CD4-positive, alpha-beta T cell (primary cell): Measurements from ENCODE around the gene RRP1B. TPM values are rescaled to one million over a fixed set of nuclear protein-coding genes. Genes with fewer than 3 reads are reported as not detected.

Experiments used
- ATAC-seq: fragments of 200-7000 bp; cut with Tn5 transposase; one replicate; pipeline ENCODE4 v1.10.0; 2022; ENCODE audit warnings: mild to moderate bottlenecking; ENCODE audit not compliant: poor library complexity
- CTCF ChIA-PET: fragments of 350-600 bp; sonication (Branson Sonifier 250); formaldehyde crosslinking; loops from one replicate; lab custom pipeline; 2021; ENCODE audit warnings: antibody characterized with exemption, inconsistent platforms; lab: Charles Lee
- POLR2A ChIA-PET: fragments of 350-600 bp; sonication (Branson Sonifier 250); formaldehyde crosslinking; loops from one replicate; lab custom pipeline; 2021; ENCODE audit warnings: antibody characterized with exemption, inconsistent platforms; lab: Charles Lee
- DNase-seq, 14 experiments: peaks; one replicate each; pipeline ENCODE4 v3.0.0-alpha.2; 2013 to 2020; ENCODE audit warnings: mixed read lengths in 2 of 14
- H3K27ac ChIP-seq, 2 donors: one replicate each; pipeline versions ENCODE4 v1.5.1 to v1.7.0; 2013; ENCODE audit warnings: low read length in 2 of 2, low read depth in 1 of 2, mild to moderate bottlenecking in 1 of 2
- H3K27me3 ChIP-seq, 2 experiments: 1 replicate in 1 of 2; 2 replicates in 1 of 2; pipeline versions ENCODE4 v1.6.1 to v1.7.0; 2013; ENCODE audit warnings: low read length in 2 of 2, control low read depth in 1 of 2, mild to moderate bottlenecking in 1 of 2, moderate library complexity in 1 of 2; ENCODE audit not compliant: insufficient read depth in 2 of 2, control insufficient read depth in 1 of 2
- H3K36me3 ChIP-seq: one replicate; pipeline ENCODE4 v1.6.1; 2013; ENCODE audit warnings: low read length, control low read depth; ENCODE audit not compliant: insufficient read depth
- H3K4me1 ChIP-seq: one replicate; pipeline ENCODE4 v1.6.1; 2013; ENCODE audit warnings: low read length, control low read depth; ENCODE audit not compliant: insufficient read depth
- H3K4me3 ChIP-seq: one replicate; pipeline ENCODE4 v1.5.1; 2013; ENCODE audit warnings: mild to moderate bottlenecking, low read length, moderate library complexity
- H3K9me3 ChIP-seq, 2 experiments: 1 replicate in 1 of 2; 2 replicates in 1 of 2; pipeline versions ENCODE4 v1.6.1 to v1.7.0; 2013; ENCODE audit warnings: low read length in 2 of 2, mild to moderate bottlenecking in 2 of 2, control low read depth in 1 of 2, moderate library complexity in 1 of 2; ENCODE audit not compliant: control insufficient read depth in 1 of 2, insufficient read depth in 1 of 2
- H3K27ac Mint-ChIP-seq: one replicate; pipeline ENCODE4 v1.8.0; 2020; ENCODE audit warnings: mixed read lengths
- H3K27me3 Mint-ChIP-seq: one replicate; pipeline ENCODE4 v1.8.0; 2021; ENCODE audit warnings: mixed read lengths
- H3K36me3 Mint-ChIP-seq: one replicate; pipeline ENCODE4 v1.8.0; 2021; ENCODE audit warnings: low read depth, mixed read lengths
- H3K4me1 Mint-ChIP-seq: one replicate; pipeline ENCODE4 v1.8.0; 2021; ENCODE audit warnings: low read depth, mixed read lengths
- H3K4me3 Mint-ChIP-seq: one replicate; pipeline ENCODE4 v1.8.0; 2020; ENCODE audit warnings: mild to moderate bottlenecking, mixed read lengths
- H3K9me3 Mint-ChIP-seq: one replicate; pipeline ENCODE4 v1.8.0; 2020; ENCODE audit warnings: mixed read lengths
- CTCF ChIP-seq: fragments of 200-600 bp; IDR thresholded peaks from one replicate; pipeline ENCODE4 v1.8.0; 2022; ENCODE audit warnings: antibody characterized with exemption, mild to moderate bottlenecking
- intact Hi-C, 2 experiments: fragments of 100-400 bp; cut with DNase I in 1 of 2; cut with micrococcal nuclease in 1 of 2; formaldehyde crosslinking; loops; one replicate each; pipeline versions ENCODE4 v1.15.1 to v1.9.0; 2023 to 2025; cut with DNase I, micrococcal nuclease
- total RNA-seq, 174 experiments: library from RNA in 2 of 174; stranded (reverse) in 2 of 174; gene quantifications; one replicate each; pipeline ENCODE4 v1.2.3 and lab custom pipeline; 2021 to 2026

Gene RRP1B
- total RNA-seq, 2 experiments from 2014 or later, result 18.6 to 19.2 TPM

- no peak for TF ChIP-seq CTCF
- peak overlapping the region; percentile 65 for H3K4me3 Mint-ChIP-seq
- H3K9me3 Mint-ChIP-seq, result no peaks in the 10 kb centered on the region
- Histone ChIP-seq H3K27ac (no peak overlapping the region), H3K4me1 (peaks cover 3% of the 10 kb centered on the region), H3K36me3 (peaks cover 36% of the 10 kb centered on the region), H3K9me3 (peaks cover 0 to 4% of the 10 kb centered on the region in 2 experiments), H3K27me3 (no peaks in the 10 kb centered on the region), H3K4me3 (no peak overlapping the region)
- ChIA-PET CTCF (no interaction called here), POLR2A (no interaction called here)
- H3K4me1 Mint-ChIP-seq, result peaks cover 12% of the 10 kb centered on the region
- H3K36me3 Mint-ChIP-seq, result peaks cover 36% of the 10 kb centered on the region
- H3K27ac Mint-ChIP-seq, result peak overlapping the region; percentile 83
- no peaks in the 10 kb centered on the region for H3K27me3 Mint-ChIP-seq
- DNase-seq, result peak in 2 of 14 experiments; percentile 75 to 81
- ATAC-seq, result peak; percentile 48
- intact Hi-C loops, result loop anchor here in 1 of 2 experiments (10.0 kb wide), 1 partner anchor 56 kb away; no protein-coding TSS in a partner anchor
Measured at GRCh38 chr21:43740497-43741156, 81.3 kb downstream of the RRP1B start.

GRCh38 chr21:43741423-43742096 is 82.2 kb downstream of the RRP1B start:
- ATAC-seq, result no peak
- ChIA-PET POLR2A (no interaction called here), CTCF (no interaction called here)
- Mint-ChIP-seq H3K27ac (no peak overlapping the region), H3K9me3 (no peaks in the 10 kb centered on the region), H3K4me3 (no peak overlapping the region), H3K27me3 (no peaks in the 10 kb centered on the region), H3K36me3 (peaks cover 37% of the 10 kb centered on the region), H3K4me1 (peaks cover 12% of the 10 kb centered on the region)
- no peak overlapping the region for H3K27ac ChIP-seq
- peaks cover 0 to 4% of the 10 kb centered on the region in 2 experiments for H3K9me3 ChIP-seq
- TF ChIP-seq CTCF, result no peak
- H3K36me3 ChIP-seq, result peaks cover 44% of the 10 kb centered on the region
- intact Hi-C loops, result loop anchor here in 1 of 2 experiments (10.0 kb wide), 1 partner anchor 57 kb away; no protein-coding TSS in a partner anchor
- H3K4me3 ChIP-seq, result no peak overlapping the region
- no peaks in the 10 kb centered on the region for H3K4me1 ChIP-seq
- DNase-seq, result no peak
- no peaks in the 10 kb centered on the region for H3K27me3 ChIP-seq

GRCh38 chr21:43743947-43744346 is 84.6 kb downstream of the RRP1B start:
- Histone ChIP-seq H3K9me3 (peaks cover 0 to 4% of the 10 kb centered on the region in 2 experiments), H3K4me1 (no peaks in the 10 kb centered on the region), H3K27me3 (no peaks in the 10 kb centered on the region), H3K4me3 (no peak overlapping the region), H3K36me3 (peaks cover 60% of the 10 kb centered on the region), H3K27ac (no peak overlapping the region)
- Mint-ChIP-seq H3K9me3 (no peaks in the 10 kb centered on the region), H3K4me1 (peaks cover 12% of the 10 kb centered on the region), H3K36me3 (peaks cover 44% of the 10 kb centered on the region), H3K4me3 (no peak overlapping the region), H3K27ac (no peak overlapping the region), H3K27me3 (no peaks in the 10 kb centered on the region)
- no peak for ATAC-seq
- intact Hi-C loops, result loop anchor here in 1 of 2 experiments (10.0 kb wide), 1 partner anchor 59 kb away; no protein-coding TSS in a partner anchor
- TF ChIP-seq CTCF, result no peak
- ChIA-PET CTCF (no interaction called here), POLR2A (no interaction called here)
- DNase-seq, result no peak
